Loucy (cell line): Measurements from ENCODE around the gene TMEM203.

ENCODE experiments used
- H2AFZ ChIP-seq: fragments of 200-600 bp; sonication (generic); 2 replicates; pipeline ENCODE4 v1.6.0; 2016; ENCODE audit warnings: antibody characterized with exemption, mild to moderate bottlenecking, low read length, moderate library complexity
- H3F3A ChIP-seq: fragments of 200-600 bp; 2 replicates; pipeline ENCODE4 v1.6.0; 2016; ENCODE audit warnings: antibody characterized with exemption, low read depth, mild to moderate bottlenecking
- H3K27me3 ChIP-seq: fragments of 200-600 bp; sonication (generic); 2 replicates; pipeline ENCODE4 v1.6.1; 2014; ENCODE audit warnings: low read length, mild to moderate bottlenecking; ENCODE audit not compliant: insufficient read depth, poor library complexity, severe bottlenecking
- H3K36me3 ChIP-seq: fragments of 200-600 bp; sonication (generic); 2 replicates; pipeline ENCODE4 v1.6.1; 2016; ENCODE audit warnings: low read length; ENCODE audit not compliant: insufficient read depth
- H3K4me1 ChIP-seq: fragments of 200-600 bp; sonication (generic); 2 replicates; pipeline ENCODE4 v1.5.1; 2014; ENCODE audit warnings: low read length, mild to moderate bottlenecking; ENCODE audit not compliant: insufficient read depth, poor library complexity, severe bottlenecking
- H3K4me2 ChIP-seq: fragments of 200-600 bp; sonication (generic); 2 replicates; pipeline ENCODE4 v1.6.0; 2014; ENCODE audit warnings: antibody characterized with exemption, low read length, low read depth, mild to moderate bottlenecking; ENCODE audit not compliant: poor library complexity, severe bottlenecking
- H3K4me3 ChIP-seq: fragments of 200-600 bp; sonication (generic); 2 replicates; pipeline ENCODE4 v1.5.1; 2014; ENCODE audit warnings: low read length, mild to moderate bottlenecking, mixed read lengths; ENCODE audit not compliant: poor library complexity, severe bottlenecking
- H3K79me2 ChIP-seq: fragments of 200-600 bp; sonication (generic); 2 replicates; pipeline ENCODE4 v1.6.1; 2014; ENCODE audit warnings: low read length; ENCODE audit not compliant: insufficient read depth
- H3K9ac ChIP-seq: fragments of 200-600 bp; sonication (generic); 2 replicates; pipeline ENCODE4 v1.6.0; 2014; ENCODE audit warnings: mild to moderate bottlenecking, low read depth, low read length, moderate library complexity; ENCODE audit not compliant: poor library complexity, severe bottlenecking
- H3K9me2 ChIP-seq: fragments of 200-600 bp; sonication (generic); replicated peaks from 2 replicates; pipeline ENCODE4 v1.6.1; 2016; ENCODE audit warnings: low read depth, low read length, mixed read lengths
- H3K9me3 ChIP-seq: fragments of 200-600 bp; sonication (generic); 2 replicates; pipeline ENCODE4 v1.6.1; 2014; ENCODE audit warnings: mild to moderate bottlenecking, antibody characterized with exemption, low read length, low read depth; ENCODE audit not compliant: insufficient read depth
- H4K20me1 ChIP-seq: fragments of 200-600 bp; sonication (generic); 2 replicates; pipeline ENCODE4 v1.6.0; 2014; ENCODE audit warnings: antibody characterized with exemption, low read length, mild to moderate bottlenecking; ENCODE audit not compliant: insufficient read depth, poor library complexity, severe bottlenecking
- CTCF ChIP-seq: fragments of 200-600 bp; sonication (generic); conservative IDR thresholded peaks from 2 replicates; pipeline ENCODE4 v1.5.1; 2014; ENCODE audit warnings: mild to moderate bottlenecking, antibody characterized with exemption, low read length
- EZH2phosphoT487 ChIP-seq: fragments of 200-600 bp; IDR thresholded peaks from 2 replicates; pipeline ENCODE4 v1.6.1; 2018; ENCODE audit warnings: antibody characterized with exemption, mild to moderate bottlenecking, moderate library complexity, borderline replicate concordance

TMEM203 gene

GRCh38 chr9:137163365-137163715 lies 42.1 kb downstream of the TMEM203 start:
- H3K9me3 ChIP-seq, result no peaks in the 10 kb centered on the region
- no peak overlapping the region for H3K4me2 ChIP-seq
- no peaks in the 10 kb centered on the region for H3K9me2 ChIP-seq
- H3K9ac ChIP-seq, result no peak overlapping the region
- H4K20me1 ChIP-seq, result no peaks in the 10 kb centered on the region
- H3K4me1 ChIP-seq, result peaks cover 17% of the 10 kb centered on the region
- H3K27me3 ChIP-seq, result peaks cover 8% of the 10 kb centered on the region
- TF ChIP-seq CTCF (no peak), EZH2phosphoT487 (no peak)
- H3F3A ChIP-seq, result no peaks in the 10 kb centered on the region
- H3K79me2 ChIP-seq, result no peaks in the 10 kb centered on the region
- no peak overlapping the region for H2AFZ ChIP-seq
- H3K4me3 ChIP-seq, result no peak overlapping the region
- no peaks in the 10 kb centered on the region for H3K36me3 ChIP-seq

- no peak overlapping the region for H3K4me2 ChIP-seq
- H3K27me3 ChIP-seq, result peaks cover 3% of the 10 kb centered on the region
- no peaks in the 10 kb centered on the region for H3K9me2 ChIP-seq
Observed at GRCh38 chr9:137162505-137163364, 42.7 kb downstream of the TMEM203 start.

GRCh38 chr9:137161558-137162486 lies 43.6 kb downstream of the TMEM203 start:
- Histone ChIP-seq H3F3A (no peaks in the 10 kb centered on the region), H3K79me2 (no peaks in the 10 kb centered on the region), H3K36me3 (no peaks in the 10 kb centered on the region), H3K9ac (no peak overlapping the region), H3K4me3 (no peak overlapping the region), H3K4me2 (no peak overlapping the region), H3K9me2 (no peaks in the 10 kb centered on the region), H2AFZ (no peak overlapping the region), H3K9me3 (no peaks in the 10 kb centered on the region), H4K20me1 (no peaks in the 10 kb centered on the region), H3K4me1 (peaks cover 28% of the 10 kb centered on the region), H3K27me3 (no peaks in the 10 kb centered on the region)
- TF ChIP-seq EZH2phosphoT487, result no peak
- no peak for TF ChIP-seq CTCF

More at GRCh38 chr9:137162505-137163364, 42.7 kb downstream of the TMEM203 start:
- H3F3A ChIP-seq, result no peaks in the 10 kb centered on the region
- H3K36me3 ChIP-seq, result no peaks in the 10 kb centered on the region
- no peak overlapping the region for H2AFZ ChIP-seq
- no peaks in the 10 kb centered on the region for H4K20me1 ChIP-seq
- no peak overlapping the region for H3K4me3 ChIP-seq
- no peaks in the 10 kb centered on the region for H3K9me3 ChIP-seq
- H3K9ac ChIP-seq, result no peak overlapping the region
- peaks cover 23% of the 10 kb centered on the region for H3K4me1 ChIP-seq
- H3K79me2 ChIP-seq, result no peaks in the 10 kb centered on the region
- no peak for TF ChIP-seq EZH2phosphoT487
- TF ChIP-seq CTCF, result no peak
